HG02759 (cell line): ENCODE results near the gene PPFIBP1.
A peak's percentile ranks its signal among the peaks of the same experiment; 100 is the strongest.
"Not testable (repeated sequence)": the region's sequence is repeated elsewhere in the genome, so short reads cannot be mapped to it uniquely, and the experiment has no call there.

Experiments used
- ATAC-seq: cut with Tn5 transposase; IDR thresholded peaks from one replicate; pipeline ENCODE4 v1.9.1; 2021; ENCODE audit warnings: mild to moderate bottlenecking, moderate library complexity; ENCODE audit not compliant: unreplicated experiment

PPFIBP1 gene

DNA sequence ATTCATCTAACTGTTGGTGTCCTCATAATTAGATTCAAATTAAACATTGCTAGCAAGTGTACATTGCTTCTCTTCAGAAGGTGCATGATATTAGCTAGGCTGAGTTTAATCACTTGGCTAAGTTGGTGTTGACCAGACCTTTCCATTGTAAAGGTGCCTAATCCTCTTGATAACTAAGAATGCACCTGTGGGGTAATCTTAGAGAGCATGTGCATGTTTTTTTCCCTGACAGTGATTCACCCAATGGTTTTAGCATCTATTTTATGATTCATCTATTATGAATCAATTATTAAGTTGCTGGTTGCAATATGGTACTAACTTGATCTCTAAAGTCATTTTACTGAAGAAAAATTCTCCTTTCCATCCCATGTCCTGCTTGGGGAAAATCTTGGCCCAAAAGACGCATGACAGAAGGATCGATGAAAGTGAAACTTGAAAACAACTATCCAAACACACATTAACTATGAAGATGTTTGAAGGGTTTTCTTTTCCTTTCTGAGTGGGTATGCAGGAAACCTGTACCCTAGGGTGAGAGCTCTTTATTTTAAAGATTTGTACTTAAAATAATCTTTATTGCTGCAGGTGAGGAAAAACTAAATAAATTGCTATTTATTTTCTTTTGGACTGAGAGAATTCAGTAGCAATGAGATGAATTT is 64.2 kb downstream of the PPFIBP1 start:
- ATAC-seq = not testable (repeated sequence)

DNA sequence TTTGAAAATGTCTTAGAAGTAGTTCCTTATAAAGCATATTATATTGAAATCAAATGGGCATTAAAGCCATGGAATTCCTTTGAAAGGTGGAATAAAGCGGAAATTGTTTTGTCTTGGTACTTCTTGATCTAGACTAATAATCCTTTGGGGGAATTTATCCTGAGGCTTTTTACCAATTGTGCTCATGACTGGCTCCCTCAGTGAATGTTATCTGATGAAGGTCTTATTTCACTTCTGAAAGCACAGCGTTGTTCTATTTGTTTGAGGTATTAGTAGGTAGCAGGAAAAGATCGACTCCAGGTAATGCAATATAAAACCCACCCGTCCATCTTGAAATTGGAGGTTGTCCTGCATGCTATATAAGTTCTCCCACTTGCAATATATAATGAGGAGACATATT is 64.8 kb downstream of the PPFIBP1 start:
- ATAC-seq = no peak

DNA sequence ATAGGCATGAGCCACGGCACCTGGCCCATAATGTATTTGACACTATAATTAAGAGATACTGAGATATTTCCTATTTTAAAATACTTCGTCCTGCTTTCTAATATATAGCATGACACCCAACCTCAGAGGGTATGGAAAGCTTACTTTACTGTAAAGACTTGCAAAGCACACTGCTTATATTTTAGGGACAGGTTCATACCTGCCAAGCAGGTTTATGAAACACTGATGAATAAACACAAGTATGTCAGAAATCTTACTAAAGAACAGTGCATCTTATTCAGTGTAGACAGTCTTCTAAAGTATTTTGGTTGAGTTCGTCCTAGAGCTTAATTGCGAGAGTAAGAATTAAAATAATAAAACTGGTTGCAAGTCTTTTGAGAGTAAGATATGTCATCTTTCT is 65.4 kb downstream of the PPFIBP1 start:
- ATAC-seq = no peak

DNA sequence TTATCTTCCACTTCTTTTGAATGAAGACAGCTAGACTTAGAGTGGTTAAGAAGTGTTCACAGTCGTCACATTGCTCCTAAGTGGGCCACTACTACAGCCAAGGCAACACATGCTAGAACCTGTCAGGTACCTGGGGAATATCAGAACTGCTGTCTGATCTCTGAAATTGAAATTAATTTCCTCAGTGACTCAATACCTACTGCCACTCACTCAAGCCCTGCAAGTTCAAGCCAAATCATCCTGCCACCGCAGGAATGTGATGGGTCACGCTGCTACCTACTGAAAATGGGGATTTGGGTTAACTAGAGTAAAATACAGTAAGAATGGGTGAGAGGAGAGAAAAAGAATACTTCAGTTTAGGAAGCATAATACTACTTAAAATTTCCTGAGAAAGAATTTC is 67.7 kb downstream of the PPFIBP1 start:
- ATAC-seq = not testable (repeated sequence)

DNA sequence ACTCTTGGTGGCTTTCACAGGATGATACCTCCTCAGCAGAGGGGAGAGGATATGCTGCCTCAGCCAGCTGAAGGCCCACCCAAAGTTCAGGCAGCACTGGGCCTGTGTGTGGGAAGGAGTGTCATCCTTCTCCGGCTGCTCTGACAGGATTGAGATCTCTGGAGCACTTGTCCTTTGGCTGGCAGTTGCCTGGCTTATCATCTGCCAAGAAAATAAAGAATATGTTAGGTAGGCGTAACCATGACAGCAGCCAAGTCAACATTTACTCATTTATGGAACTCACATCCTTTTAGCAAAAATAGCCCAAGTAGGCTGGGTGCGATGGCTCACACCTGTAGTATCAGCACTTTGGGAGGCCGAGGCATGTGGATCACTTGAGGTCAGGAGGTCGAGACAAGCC is 68.5 kb downstream of the PPFIBP1 start:
- peak; percentile 44 for ATAC-seq

DNA sequence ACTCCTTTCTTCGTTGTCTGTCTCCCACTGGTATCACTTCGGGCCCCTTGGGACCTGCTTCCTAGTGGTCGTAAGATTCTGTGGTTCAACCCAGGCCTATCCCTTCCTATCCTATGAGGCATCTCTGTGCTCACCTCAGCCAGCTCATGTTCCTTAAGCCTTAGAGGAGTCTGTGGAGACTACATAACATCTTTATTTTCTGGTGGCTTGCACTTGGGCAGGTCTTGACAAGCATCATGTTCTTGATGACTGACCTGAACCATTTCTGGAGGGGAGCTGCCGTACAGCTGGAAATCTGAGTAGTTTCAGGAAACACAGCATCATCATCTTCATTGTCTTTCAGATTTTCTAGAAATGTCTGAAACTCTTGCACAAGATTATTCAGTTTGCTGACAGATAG is 69.3 kb downstream of the PPFIBP1 start:
- ATAC-seq = no peak

DNA sequence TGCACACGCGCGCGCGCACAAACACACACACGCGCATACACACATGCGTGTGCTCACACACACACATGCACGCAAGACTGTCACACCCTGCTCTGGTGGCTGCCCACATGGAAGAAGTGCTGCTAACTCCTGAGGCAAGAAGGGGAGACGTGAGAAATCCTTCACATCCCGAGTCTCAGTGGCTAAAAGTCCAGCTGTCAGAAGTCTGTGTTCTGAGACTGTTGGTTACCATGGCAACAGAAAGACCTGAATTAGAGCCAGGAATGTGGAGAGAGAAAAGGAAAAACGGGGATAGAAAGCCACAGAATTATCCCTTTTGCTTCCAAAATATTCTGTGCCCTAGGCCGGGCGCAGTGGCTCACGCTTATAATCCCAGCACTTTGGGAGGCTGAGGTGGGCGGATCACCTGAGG is 71.2 kb downstream of the PPFIBP1 start:
- ATAC-seq = no peak

DNA sequence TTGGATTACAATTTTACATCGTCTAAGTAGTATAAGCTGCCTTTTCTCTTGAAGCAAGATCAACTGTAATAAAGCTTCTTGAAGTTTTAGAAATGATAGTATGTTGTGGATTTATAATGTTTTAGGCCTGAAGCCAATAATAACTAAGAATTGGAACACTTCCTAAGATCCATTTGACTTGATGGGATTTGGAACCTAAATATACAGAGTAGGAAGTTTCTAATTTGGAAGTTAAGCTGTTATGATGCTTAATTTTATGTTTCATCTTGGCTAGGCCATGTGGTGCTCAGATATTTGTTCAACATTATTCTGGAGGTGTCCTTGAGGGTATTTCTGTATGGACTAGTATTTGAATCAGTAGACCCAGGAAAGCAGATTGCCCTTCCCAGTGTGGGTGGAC is 74.9 kb downstream of the PPFIBP1 start:
- ATAC-seq = not testable (repeated sequence)

DNA sequence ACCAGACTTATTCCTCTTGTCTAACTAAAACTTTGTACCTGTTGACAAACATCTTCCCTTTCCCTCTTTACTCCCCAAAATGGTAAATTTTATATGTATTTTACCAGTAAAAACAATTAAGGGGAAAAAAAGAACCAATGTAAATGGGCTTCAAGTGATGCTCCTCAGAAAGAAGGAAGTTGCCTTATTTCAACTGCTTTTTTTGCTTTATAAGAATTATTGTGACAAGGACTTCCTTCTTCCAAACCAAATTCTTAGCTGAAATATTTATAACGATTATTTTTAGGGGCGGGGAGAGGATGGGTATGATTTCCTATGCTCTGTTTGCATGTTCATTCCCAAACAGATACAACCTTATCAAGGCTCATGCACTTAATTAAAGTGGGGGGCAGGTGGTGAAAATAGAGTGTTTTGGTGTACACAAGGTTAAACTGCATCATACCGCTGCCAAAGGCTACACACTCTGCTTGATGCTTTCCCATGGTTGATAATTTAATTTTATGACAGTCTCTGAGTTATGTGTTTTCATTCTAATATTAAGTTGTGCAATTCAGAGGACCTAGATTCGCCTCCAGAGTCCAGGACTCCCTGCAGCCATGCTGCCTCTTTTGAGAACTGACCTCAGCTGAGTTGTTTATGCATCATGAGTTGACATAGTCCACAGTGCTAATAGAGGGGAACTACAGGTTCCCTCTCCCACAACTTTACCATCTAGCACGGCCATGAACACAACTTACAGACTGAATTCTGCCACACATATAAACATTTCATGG is 77.2 kb downstream of the PPFIBP1 start:
- ATAC-seq = not testable (repeated sequence)

DNA sequence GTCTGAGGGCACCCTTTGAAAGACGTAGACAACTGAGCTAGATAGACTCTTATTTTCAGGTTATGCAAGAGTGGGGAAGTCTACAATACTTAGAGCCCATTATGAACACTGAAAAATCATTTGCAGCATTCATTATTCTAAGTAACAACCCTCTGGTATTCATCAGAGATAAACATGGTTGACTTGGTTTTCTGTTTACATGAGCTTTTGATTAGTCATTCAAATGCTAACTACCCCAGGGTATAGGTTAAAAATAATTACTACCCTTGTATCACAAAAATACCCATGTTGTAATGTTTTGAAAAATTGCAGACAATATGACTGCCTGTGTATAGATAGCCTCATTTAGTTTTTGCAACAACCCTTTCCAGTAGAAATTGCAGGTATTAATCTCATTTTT is 78.5 kb downstream of the PPFIBP1 start:
- no peak for ATAC-seq

DNA sequence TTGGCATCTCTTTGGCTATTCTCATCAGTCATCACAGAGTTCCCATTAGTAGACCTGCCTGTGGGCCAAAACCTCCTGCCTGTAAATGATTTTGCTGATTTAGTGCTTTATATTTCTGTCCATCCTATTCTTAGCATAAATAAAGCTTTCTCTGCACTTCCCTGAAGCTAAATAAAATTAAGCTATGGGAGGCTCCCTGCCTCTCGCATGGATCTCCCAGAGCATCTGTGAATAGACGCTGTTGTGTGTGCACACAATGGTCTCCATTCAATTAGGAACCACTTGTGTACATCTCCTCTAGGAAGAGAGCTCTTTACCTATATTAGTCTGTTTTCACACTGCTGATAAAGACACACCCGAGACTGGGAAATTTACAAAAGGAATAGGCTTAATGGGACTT is 80.4 kb downstream of the PPFIBP1 start:
- no peak for ATAC-seq

DNA sequence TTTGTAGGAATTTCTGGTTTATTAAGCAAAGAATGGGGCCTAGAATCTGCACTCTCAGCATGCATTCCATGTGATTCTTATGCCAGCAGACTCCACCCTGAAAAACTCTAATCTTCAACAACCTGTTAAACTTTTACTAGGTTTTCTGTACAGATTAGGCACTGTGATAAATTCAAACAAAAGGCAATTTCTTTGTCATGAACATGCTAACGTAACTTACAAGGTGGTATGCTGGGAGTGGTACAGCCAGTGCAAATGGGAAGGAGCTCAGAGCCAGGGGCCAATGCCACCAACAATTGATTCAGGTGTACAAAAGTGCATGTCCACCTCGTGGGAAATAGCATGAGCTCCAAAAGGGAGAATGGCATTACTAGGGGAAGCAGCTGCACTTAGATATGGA is 83.0 kb downstream of the PPFIBP1 start:
- ATAC-seq = no peak

DNA sequence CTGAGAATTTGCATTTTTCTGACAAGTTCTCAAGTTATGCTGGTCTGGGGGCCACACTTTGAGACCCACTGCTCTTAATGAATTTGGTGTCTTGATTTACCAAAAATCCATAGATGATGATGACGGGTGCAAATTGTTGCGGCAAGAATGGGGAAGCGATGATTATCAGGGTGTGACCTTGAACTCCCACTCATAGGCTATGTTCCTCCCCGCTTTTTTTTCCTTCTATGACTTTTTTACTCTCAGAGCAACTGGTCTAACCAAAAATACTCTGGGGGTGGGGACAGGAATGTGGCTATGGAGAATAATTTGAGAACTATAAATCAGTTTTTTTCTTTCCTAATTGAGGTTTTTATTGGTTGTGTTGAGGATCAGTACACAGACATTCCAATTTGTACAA is 83.6 kb downstream of the PPFIBP1 start:
- no peak for ATAC-seq

DNA sequence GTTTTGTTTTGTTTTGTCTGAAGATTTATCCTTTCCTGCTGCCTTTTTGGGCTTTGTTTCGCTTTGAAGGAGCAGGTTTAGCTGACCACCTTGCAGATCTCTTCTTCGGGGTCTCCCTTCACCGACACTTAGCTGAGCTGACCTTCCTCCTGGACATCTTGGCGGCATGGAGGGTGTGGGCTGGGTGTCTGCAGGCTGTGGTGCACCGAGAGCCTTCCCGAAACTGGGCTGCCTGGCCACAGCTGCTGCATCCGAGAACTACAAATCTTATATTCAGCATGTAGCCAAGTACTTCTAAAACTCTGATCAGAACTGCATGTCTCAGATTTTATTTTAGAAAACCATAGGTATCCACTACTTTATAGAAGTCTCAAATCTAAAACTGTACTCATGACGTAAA is 84.9 kb downstream of the PPFIBP1 start:
- no peak for ATAC-seq

DNA sequence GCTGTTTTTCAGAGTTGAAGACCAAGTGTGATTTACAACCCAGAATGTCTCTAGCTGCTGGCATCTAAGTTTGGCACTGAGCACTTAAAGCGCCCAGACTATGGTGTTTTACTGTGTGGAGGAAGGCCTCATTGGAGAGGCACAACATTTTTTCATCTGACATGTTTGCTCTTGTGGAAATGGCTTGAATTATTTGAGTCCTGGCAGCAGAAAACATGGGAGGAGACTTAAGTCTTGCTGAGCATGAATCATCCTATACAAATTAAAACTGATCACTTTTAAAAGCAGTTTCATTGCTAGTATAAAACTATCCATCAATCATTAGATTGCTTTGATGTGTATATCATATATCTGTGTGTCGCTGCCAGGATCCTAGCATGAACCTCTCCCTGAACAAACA is 86.4 kb downstream of the PPFIBP1 start:
- no peak for ATAC-seq

DNA sequence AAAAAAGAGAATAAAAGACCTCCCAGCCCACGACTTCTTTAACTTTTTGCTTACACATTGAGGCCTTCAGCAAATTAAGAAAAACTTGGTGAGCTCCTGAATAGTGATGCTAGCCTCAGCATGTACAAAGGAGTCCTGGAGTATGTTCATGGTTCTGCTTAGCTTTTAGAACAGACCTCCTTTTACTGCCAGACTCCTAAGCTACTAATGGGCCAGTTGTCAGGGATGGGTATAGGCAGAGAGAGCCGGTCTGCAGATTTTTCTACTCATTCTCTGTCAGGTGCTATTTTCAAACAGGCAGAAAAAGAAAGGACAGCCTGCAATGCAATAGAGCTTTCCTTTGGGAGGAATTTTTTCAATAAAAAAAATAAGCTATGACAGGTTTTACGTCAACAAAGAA is 90.4 kb downstream of the PPFIBP1 start:
- ATAC-seq = no peak

DNA sequence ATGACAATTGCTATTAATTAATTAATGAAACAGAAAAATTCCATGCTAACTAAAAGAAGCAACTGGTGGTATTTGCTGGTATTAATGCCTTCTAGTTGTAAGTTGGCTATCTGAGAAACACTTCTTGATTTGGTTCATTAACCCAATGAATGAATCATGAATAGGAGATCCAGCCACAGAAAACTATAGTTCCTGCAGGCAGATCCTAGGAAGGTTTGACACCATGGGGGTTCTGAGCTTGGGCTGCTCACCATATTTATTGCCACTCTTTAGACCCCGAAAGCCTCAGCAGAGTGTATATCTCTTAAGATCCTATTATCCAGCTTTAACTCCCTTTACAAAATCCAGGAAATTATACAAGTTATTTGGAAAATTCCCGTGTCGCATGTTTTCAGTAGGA is 90.9 kb downstream of the PPFIBP1 start:
- ATAC-seq = no peak

DNA sequence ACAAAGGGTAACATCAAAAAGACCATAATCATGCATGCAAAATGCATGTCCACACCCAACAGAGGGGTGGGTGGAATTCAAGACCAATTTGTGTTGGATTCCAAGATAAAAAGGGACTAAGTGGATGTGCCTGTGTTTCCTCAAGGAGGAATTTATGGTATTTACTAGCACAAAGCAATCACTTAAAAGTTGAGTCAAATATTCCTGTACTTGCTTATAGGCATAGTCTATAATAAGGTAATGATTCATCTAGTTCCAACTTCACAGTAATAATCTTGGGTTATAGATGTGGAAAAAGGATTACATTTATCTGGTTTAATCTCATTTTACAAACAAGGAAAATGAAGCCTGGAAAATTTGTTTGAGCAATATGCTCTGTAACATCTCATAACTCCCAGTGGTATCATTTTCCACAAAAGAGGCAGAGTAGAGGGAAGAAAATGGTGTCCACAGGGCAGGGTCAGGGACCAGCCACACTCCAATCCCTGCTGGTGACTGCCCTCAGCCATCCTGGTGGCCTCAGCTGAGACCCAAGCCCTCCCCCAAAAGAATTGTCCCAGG is 91.4 kb downstream of the PPFIBP1 start:
- no peak for ATAC-seq

DNA sequence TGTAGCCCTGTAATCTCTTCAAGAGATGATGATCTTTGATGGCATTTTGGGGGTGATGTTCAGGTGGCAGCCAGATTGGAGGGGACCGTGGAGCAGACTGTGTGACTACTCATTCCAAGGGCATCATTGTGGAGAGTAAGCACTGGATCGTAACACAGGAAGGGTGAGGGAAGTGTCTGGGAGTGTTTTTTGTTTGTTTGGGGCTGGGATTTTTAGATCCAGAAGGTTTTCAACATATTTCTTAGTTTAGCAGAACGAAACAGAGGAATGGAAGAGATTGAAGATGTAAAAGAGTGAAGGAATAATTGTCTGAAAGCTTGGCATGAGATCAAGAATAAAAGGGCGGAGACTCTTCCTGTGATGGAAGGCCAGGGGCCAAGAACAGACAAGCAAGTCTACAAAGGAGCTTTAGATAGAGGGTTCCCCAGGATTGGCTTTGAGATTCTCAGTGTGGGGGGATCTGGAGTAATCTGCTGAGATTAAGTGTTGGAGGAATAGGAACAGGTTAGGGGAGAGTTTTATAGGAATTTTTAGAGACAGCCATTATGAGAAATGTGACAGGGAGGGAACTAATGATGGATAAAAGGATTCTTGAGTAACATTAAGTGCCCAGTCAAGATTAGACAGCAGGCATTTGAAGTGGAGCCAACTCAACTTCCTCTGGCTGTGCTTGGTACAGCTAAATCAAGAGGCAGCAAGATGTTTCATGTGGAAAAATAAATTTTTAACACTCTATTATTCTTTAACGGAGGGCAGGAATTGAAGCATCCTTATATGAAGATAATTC is 92.5 kb downstream of the PPFIBP1 start:
- ATAC-seq = no peak

DNA sequence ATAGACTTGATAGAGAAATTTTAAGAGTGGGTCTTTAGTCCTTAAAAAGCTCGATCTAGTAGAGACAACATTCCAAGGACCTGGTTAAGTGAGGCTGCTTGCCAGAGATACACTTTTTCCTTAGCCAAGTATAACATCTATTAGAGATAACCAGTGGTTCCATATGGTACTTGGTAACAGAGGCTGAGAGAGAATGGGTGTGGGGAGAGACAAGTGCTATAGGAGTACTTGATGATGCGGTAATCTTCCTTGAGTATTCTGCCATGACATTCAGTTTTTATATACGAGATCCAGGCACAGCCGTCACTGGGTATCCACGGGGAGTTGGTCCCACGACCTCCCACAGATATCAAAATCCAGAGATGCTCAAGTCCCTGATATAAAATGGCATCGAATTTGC is 94.8 kb downstream of the PPFIBP1 start:
- ATAC-seq = no peak

DNA sequence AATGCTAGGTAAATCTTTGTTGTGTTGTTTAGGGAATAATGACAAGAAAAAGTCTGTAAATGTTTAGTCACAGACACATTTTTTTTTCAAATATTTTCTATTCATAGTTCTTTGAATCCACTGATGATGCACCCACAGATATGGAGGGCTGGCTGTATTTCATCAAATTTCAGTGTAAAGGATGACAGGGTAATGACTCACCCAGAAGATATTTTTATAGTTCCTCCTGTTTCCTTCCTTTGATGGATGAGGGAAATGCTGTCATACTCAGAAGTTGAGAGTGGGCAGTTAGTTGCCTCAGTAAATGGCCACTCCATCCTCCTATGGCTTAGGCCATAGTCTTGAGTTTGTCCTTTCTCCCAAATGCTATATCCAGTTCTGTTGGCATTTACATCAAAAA is 95.3 kb downstream of the PPFIBP1 start:
- no peak for ATAC-seq

DNA sequence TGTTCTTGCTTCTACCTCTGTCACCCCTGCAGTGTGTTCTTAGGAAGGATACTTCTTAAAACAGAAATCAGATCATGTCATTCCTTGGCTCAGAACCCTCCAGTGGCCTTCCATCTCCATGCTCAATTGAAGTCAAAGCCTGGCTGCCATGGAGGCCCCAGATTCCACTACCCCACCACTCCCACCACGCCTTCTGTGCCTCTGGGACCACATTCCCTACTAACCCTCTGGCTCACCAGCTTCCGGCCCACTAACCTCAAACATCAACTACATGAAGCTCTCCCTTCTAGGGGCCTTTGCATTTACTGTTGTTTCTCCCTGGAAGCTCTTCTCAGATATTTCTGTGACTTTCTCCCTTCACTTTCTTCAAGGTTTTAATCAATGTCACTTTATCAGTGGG is 96.1 kb downstream of the PPFIBP1 start:
- no peak for ATAC-seq
